B cell (primary cell): ENCODE measurements around the gene G6PC3. TPM values are rescaled to one million over a fixed set of nuclear protein-coding genes. Genes with fewer than 3 reads are reported as not detected.

Experiments
- ATAC-seq: fragments of 200-7000 bp; cut with Tn5 transposase; one replicate; pipeline ENCODE4 v1.10.0; 2021; ENCODE audit warnings: low read depth, mild to moderate bottlenecking, moderate number of reproducible peaks, moderate library complexity
- CTCF ChIA-PET: fragments of 350-600 bp; sonication (Branson Sonifier 250); formaldehyde crosslinking; loops from one replicate; lab custom pipeline; 2021; ENCODE audit warnings: antibody characterized with exemption, inconsistent platforms; lab: Charles Lee
- POLR2A ChIA-PET: fragments of 350-600 bp; sonication (Branson Sonifier 250); formaldehyde crosslinking; loops from one replicate; lab custom pipeline; 2021; ENCODE audit warnings: antibody characterized with exemption; lab: Charles Lee
- DNase-seq: peaks from one replicate; pipeline ENCODE4 v3.0.0; 2013
- H2AFZ ChIP-seq: 2 replicates; pipeline ENCODE4 v1.6.1; 2012; ENCODE audit warnings: mild to moderate bottlenecking, low read depth, low read length; ENCODE audit not compliant: insufficient read depth, poor library complexity, severe bottlenecking
- H3K27ac ChIP-seq, 2 donors: 1 replicate in 1 of 2; 2 replicates in 1 of 2; pipeline ENCODE4 v1.5.1; 2012 to 2013; ENCODE audit warnings: low read length in 2 of 2, mild to moderate bottlenecking in 2 of 2, moderate library complexity in 1 of 2
- H3K27me3 ChIP-seq, 4 experiments: fragments of 200-600 bp in 1 of 4; sonication (generic) in 1 of 4; replicated peaks in 1 of 4; 1 replicate in 2 of 4; 2 replicates in 2 of 4; pipeline versions ENCODE4 v1.6.1 to v1.7.0; 2013 to 2016; ENCODE audit warnings: low read length in 3 of 4, mild to moderate bottlenecking in 2 of 4, mixed read lengths in 1 of 4, moderate library complexity in 1 of 4; ENCODE audit not compliant: insufficient read depth in 4 of 4, control insufficient read depth in 3 of 4; ENCODE audit errors: control extremely low read depth in 1 of 4
- H3K36me3 ChIP-seq, 2 experiments: replicated peaks in 1 of 2; 1 replicate in 1 of 2; 2 replicates in 1 of 2; pipeline versions ENCODE4 v1.6.1 to v1.7.1; 2013; ENCODE audit warnings: low read length in 1 of 2; ENCODE audit not compliant: insufficient read depth in 2 of 2, control insufficient read depth in 1 of 2; ENCODE audit errors: control extremely low read depth in 1 of 2, extremely low read depth in 1 of 2
- H3K4me1 ChIP-seq, 2 donors: fragments of 200-600 bp in 1 of 2; sonication (generic) in 1 of 2; 1 replicate in 1 of 2; 2 replicates in 1 of 2; pipeline versions ENCODE4 v1.5.1 to v1.6.1; 2013 to 2017; ENCODE audit warnings: low read length in 2 of 2; ENCODE audit not compliant: control insufficient read depth in 2 of 2, insufficient read depth in 2 of 2
- H3K4me2 ChIP-seq: replicated peaks from 2 replicates; pipeline ENCODE3; 2012; ENCODE audit warnings: mild to moderate bottlenecking, low read depth, low read length; ENCODE audit not compliant: poor library complexity, severe bottlenecking
- H3K4me3 ChIP-seq, 5 experiments: fragments of 200-600 bp in 1 of 5; sonication (generic) in 1 of 5; 1 replicate in 3 of 5; 2 replicates in 2 of 5; pipeline versions ENCODE4 v1.5.1 to v1.7.0; 2011 to 2016; ENCODE audit warnings: low read length in 4 of 5, mild to moderate bottlenecking in 4 of 5, low read depth in 2 of 5, control low read depth in 1 of 5, moderate library complexity in 1 of 5; ENCODE audit not compliant: insufficient read depth in 1 of 5; ENCODE audit errors: control extremely low read depth in 1 of 5, extremely low read depth in 1 of 5
- H3K79me2 ChIP-seq: fragments of 200-600 bp; sonication (generic); one replicate; pipeline ENCODE4 v1.6.0; 2016; ENCODE audit warnings: low read length; ENCODE audit not compliant: control insufficient read depth, insufficient read depth
- H3K9ac ChIP-seq: fragments of 200-600 bp; sonication (generic); 2 replicates; pipeline ENCODE4 v1.6.1; 2017; ENCODE audit warnings: mild to moderate bottlenecking, low read length, moderate library complexity
- H3K9me3 ChIP-seq, 3 donors: one replicate each; pipeline versions ENCODE4 v1.6.1 to v1.7.1; 2013; ENCODE audit warnings: low read length in 2 of 3; ENCODE audit not compliant: control insufficient read depth in 2 of 3, insufficient read depth in 1 of 3; ENCODE audit errors: control extremely low read depth in 1 of 3
- H4K20me1 ChIP-seq: 2 replicates; pipeline ENCODE4 v1.6.0; 2012; ENCODE audit warnings: mild to moderate bottlenecking, low read length; ENCODE audit not compliant: insufficient read depth, control insufficient read depth, poor library complexity, severe bottlenecking
- H3K27ac Mint-ChIP-seq: one replicate; pipeline ENCODE4 v1.8.0; 2021; ENCODE audit warnings: mixed read lengths
- H3K27me3 Mint-ChIP-seq: one replicate; pipeline ENCODE4 v1.8.0; 2021; ENCODE audit warnings: mixed read lengths
- H3K4me1 Mint-ChIP-seq: one replicate; pipeline ENCODE4 v1.8.0; 2021; ENCODE audit warnings: mixed read lengths
- H3K4me3 Mint-ChIP-seq: one replicate; pipeline ENCODE4 v1.8.0; 2021; ENCODE audit warnings: mixed read lengths
- H3K9me3 Mint-ChIP-seq: one replicate; pipeline ENCODE4 v1.8.0; 2022; ENCODE audit warnings: mixed read lengths; ENCODE audit not compliant: insufficient read depth
- EZH2 ChIP-seq: IDR thresholded peaks from 2 replicates; pipeline ENCODE4 v1.6.1; 2012; ENCODE audit warnings: borderline replicate concordance, low read depth, mild to moderate bottlenecking, moderate library complexity, low read length; ENCODE audit not compliant: insufficient read depth, poor library complexity, severe bottlenecking
- WGBS: methylation state at CpG from one replicate; pipeline ENCODE4 v1.1.5; 2013; ENCODE audit warnings: missing lambda C conversion rate; ENCODE audit not compliant: insufficient coverage; 5-methylcytosine and 5-hydroxymethylcytosine counted together
- intact Hi-C: fragments of 100-400 bp; cut with micrococcal nuclease; formaldehyde crosslinking; loops from one replicate; pipeline ENCODE4 v1.10.0; 2022
- polyA plus RNA-seq: library from polyadenylated mRNA; depleted of rRNA; stranded (reverse); fragments of >200 nt; gene quantifications from 2 replicates; pipeline ENCODE4 v1.2.3, GENCODE V29; 2012
- total RNA-seq, 2 donors: library from RNA; stranded (reverse); fragments of 120-200 nt in 1 of 2; gene quantifications; 1 replicate in 1 of 2; 2 replicates in 1 of 2; pipeline versions ENCODE4 v1.2.3 to v1.2.4, GENCODE V29; 2013 to 2022
- TF ChIP-seq, protein P1 (sequence below): fragments of 200-600 bp; IDR thresholded peaks from one replicate; pipeline ENCODE4 v1.8.0; 2022; ENCODE audit warnings: antibody characterized with exemption, mild to moderate bottlenecking

G6PC3 gene
- total and polyA plus RNA-seq, 2 donors (not counting 1 experiment from before 2014, with no cell fraction given), result 24.3 to 28.5 TPM

DNA sequence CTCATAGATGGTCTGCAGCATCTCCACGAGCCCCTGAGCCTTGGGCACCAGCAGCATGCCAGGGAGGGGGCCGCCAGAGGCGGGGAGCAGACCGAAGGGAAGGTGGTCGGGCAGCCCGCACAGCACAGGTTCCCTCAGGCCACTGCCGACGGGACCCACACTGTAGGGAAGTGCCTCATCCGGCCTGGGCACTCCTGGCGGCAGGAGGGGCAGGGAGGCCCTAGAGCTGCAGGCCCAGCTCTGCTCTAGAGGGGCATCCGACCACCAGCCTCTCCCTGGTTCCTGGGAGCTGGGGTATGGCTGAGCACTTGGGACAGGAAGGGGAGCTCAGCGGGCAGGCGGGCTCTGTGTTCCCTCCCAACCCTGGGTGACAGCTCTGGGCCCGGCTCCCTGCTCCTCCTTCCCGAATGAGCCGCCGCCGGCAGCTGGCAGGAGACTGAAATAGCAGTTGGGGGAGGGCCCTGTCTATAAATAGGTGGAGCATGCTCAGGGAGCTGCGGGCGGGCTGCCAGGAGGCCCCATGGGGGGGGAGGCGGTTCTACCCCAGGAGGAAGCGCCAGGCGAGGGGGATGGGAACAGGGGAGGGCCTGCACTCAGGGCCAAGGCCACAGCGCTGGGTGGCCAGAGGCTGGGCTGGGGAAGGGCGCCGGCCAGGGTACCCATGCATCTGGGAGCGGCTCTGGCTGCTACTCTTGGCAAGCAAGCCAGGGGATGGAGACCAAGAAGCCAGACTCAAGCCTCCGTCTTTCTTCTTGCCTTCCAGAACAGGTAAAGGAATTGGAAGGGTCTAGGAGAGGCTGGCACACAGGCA lies 40.5 kb downstream of the G6PC3 start:
- Mint-ChIP-seq H3K27me3 (no peaks in the 10 kb centered on the region), H3K27ac (peak overlapping the region; percentile 46), H3K4me1 (peaks cover 44% of the 10 kb centered on the region), H3K4me3 (peak overlapping the region; percentile 56), H3K9me3 (no peaks in the 10 kb centered on the region)
- Histone ChIP-seq H3K4me1 (peaks cover 32 to 43% of the 10 kb centered on the region in 2 donors), H2AFZ (no peak overlapping the region), H3K27ac (no peak overlapping the region), H3K79me2 (peaks cover 86% of the 10 kb centered on the region), H3K36me3 (peaks cover 6 to 30% of the 10 kb centered on the region in 2 experiments), H3K4me2 (peak overlapping the region; percentile 82), H3K9me3 (no peaks in the 10 kb centered on the region), H3K4me3 (peak overlapping the region in 4 of 5 experiments; percentile 5 to 55 (median 16)), H3K9ac (peak overlapping the region; percentile 48), H3K27me3 (no peaks in the 10 kb centered on the region), H4K20me1 (peaks cover 99% of the 10 kb centered on the region)
- CTCF ChIA-PET, result interaction anchor here (1.1 to 1.8 kb wide), 2 partner anchors 11 to 13 kb away, joined by 4 to 7 read pairs; partner anchors contain the start of gene HDAC5
- ATAC-seq (peak; percentile 75), DNase-seq (peak; percentile 67)
- POLR2A ChIA-PET, result interaction anchor here (0.6 to 0.7 kb wide), 3 partner anchors 10 to 246 kb away, joined by 3 to 7 read pairs (median 7); no protein-coding TSS in a partner anchor
- TF ChIP-seq EZH2, result no peak
- TF ChIP-seq, protein P1, sequence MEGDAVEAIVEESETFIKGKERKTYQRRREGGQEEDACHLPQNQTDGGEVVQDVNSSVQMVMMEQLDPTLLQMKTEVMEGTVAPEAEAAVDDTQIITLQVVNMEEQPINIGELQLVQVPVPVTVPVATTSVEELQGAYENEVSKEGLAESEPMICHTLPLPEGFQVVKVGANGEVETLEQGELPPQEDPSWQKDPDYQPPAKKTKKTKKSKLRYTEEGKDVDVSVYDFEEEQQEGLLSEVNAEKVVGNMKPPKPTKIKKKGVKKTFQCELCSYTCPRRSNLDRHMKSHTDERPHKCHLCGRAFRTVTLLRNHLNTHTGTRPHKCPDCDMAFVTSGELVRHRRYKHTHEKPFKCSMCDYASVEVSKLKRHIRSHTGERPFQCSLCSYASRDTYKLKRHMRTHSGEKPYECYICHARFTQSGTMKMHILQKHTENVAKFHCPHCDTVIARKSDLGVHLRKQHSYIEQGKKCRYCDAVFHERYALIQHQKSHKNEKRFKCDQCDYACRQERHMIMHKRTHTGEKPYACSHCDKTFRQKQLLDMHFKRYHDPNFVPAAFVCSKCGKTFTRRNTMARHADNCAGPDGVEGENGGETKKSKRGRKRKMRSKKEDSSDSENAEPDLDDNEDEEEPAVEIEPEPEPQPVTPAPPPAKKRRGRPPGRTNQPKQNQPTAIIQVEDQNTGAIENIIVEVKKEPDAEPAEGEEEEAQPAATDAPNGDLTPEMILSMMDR, result no peak
- 12% methylated on average over 23 of the region's 28 CpGs for WGBS
- intact Hi-C loops, result no loop called here

DNA sequence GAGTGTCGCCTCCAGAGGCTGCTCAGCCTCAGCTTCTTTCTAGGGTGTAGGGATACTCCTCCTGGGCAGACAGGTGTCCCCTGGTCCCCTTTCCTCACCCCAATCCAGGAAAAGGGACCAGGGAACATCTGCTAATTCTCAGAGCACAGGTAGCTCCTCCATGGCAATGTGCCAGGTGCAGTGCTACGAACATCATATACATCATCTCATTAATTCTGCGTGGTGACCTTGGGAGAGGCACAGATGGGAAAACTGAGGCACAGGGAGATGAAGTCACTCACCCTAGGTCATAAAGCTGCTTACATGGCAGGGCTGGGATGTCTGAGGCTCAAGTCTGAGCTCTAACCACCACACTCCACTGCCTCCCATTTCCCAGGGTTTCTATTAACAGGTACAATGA lies 41.2 kb downstream of the G6PC3 start:
- no peaks in the 10 kb centered on the region for H3K9me3 Mint-ChIP-seq
- peak overlapping the region; percentile 56 for H3K4me3 Mint-ChIP-seq
- DNase-seq, result no peak
- intact Hi-C loops, result loop anchor here (1.0 kb wide), 1 partner anchor 11 kb away; no protein-coding TSS in a partner anchor
- peak overlapping the region; percentile 18 for H3K27ac Mint-ChIP-seq
- 100% methylated on average over 1 of the region's 3 CpGs for WGBS
- H3K27me3 Mint-ChIP-seq, result no peaks in the 10 kb centered on the region
- H3K4me2 ChIP-seq, result peak overlapping the region; percentile 82
- no peaks in the 10 kb centered on the region for H3K9me3 ChIP-seq
- H3K27me3 ChIP-seq, result no peaks in the 10 kb centered on the region
- POLR2A ChIA-PET, result no interaction called here
- H3K4me1 ChIP-seq, result peaks cover 32 to 43% of the 10 kb centered on the region in 2 donors
- H3K9ac ChIP-seq, result peak overlapping the region; percentile 48
- CTCF ChIA-PET, result interaction anchor here (1.1 to 1.8 kb wide), 2 partner anchors 11 to 12 kb away, joined by 4 to 7 read pairs; partner anchors contain the start of gene HDAC5
- no peak for TF ChIP-seq EZH2
- H2AFZ ChIP-seq, result no peak overlapping the region
- no peak overlapping the region for H3K27ac ChIP-seq
- no peak for ATAC-seq
- peaks cover 9 to 37% of the 10 kb centered on the region in 2 experiments for H3K36me3 ChIP-seq
- peak overlapping the region in 1 of 5 experiments; percentile 25 for H3K4me3 ChIP-seq
- H4K20me1 ChIP-seq, result peaks cover 100% of the 10 kb centered on the region
- peaks cover 94% of the 10 kb centered on the region for H3K79me2 ChIP-seq
- peaks cover 47% of the 10 kb centered on the region for H3K4me1 Mint-ChIP-seq
